Gastroesophageal sphincter (tissue), 4 donors: ENCODE results near the gene IQCF2. TPM values are rescaled to one million over a fixed set of nuclear protein-coding genes. Genes with fewer than 3 reads are reported as not detected.

Source experiments
- ATAC-seq: fragments of 150-250 bp; one replicate; pipeline ENCODE4 v1.9.1; 2016; ENCODE audit warnings: mild to moderate bottlenecking, moderate library complexity
- H3K27ac ChIP-seq, 4 donors: fragments of 200-600 bp; sonication (generic) in 3 of 4; 1 replicate in 3 of 4; 2 replicates in 1 of 4; pipeline ENCODE4 v1.5.1; 2016 to 2019
- H3K27me3 ChIP-seq: fragments of 200-600 bp; sonication (generic); one replicate; pipeline ENCODE4 v1.5.1; 2019
- H3K36me3 ChIP-seq, 2 donors: fragments of 200-600 bp; sonication (generic); one replicate each; pipeline ENCODE4 v1.5.1; 2019; ENCODE audit warnings: control low read depth in 1 of 2
- H3K4me1 ChIP-seq, 3 donors: fragments of 200-600 bp; sonication (generic); 1 replicate in 2 of 3; 2 replicates in 1 of 3; pipeline ENCODE4 v1.5.1; 2016 to 2019; ENCODE audit warnings: control low read depth in 2 of 3
- H3K4me3 ChIP-seq, 2 donors: fragments of 200-600 bp; sonication (generic); one replicate each; pipeline ENCODE4 v1.5.1; 2019; ENCODE audit warnings: mild to moderate bottlenecking in 1 of 2, moderate library complexity in 1 of 2
- H3K9me3 ChIP-seq, 3 donors: fragments of 200-600 bp; sonication (generic); one replicate each; pipeline ENCODE4 v1.5.1; 2017 to 2019; ENCODE audit warnings: control low read depth in 2 of 3
- EP300 ChIP-seq: sonication (generic); formaldehyde crosslinking; IDR thresholded peaks from one replicate; pipeline ENCODE4 v1.6.1; 2017; ENCODE audit warnings: antibody characterized with exemption, mild to moderate bottlenecking
- POLR2A ChIP-seq, 2 donors: fragments of 450-650 bp; IDR thresholded peaks; one replicate each; pipeline ENCODE4 v1.6.1; 2017; ENCODE audit warnings: antibody characterized with exemption in 2 of 2, mild to moderate bottlenecking in 2 of 2, moderate library complexity in 1 of 2
- POLR2AphosphoS5 ChIP-seq: sonication (generic); formaldehyde crosslinking; IDR thresholded peaks from one replicate; pipeline ENCODE4 v1.6.1; 2017; ENCODE audit warnings: antibody characterized with exemption
- WGBS, 2 donors: methylation state at CpG; one replicate each; pipeline ENCODE4 v1.1.5; 2018; ENCODE audit warnings: low coverage in 1 of 2; 5-methylcytosine and 5-hydroxymethylcytosine counted together
- total RNA-seq, 4 donors: library from RNA; depleted of rRNA; stranded (reverse); fragments of >200 nt; gene quantifications; one replicate each; pipeline ENCODE4 v1.1.0, GENCODE V29; 2016
- TF ChIP-seq, protein P1 (sequence below), 4 experiments: fragments of 200-600 bp in 2 of 4; fragments of 450-650 bp in 2 of 4; sonication (generic) in 1 of 4; IDR thresholded peaks; one replicate each; pipeline ENCODE4 v1.5.1; 2017 to 2019; ENCODE audit warnings: antibody characterized with exemption in 4 of 4, mild to moderate bottlenecking in 2 of 4, moderate library complexity in 2 of 4

The IQCF2 gene
- total RNA-seq, 4 donors from 2014 or later = not detected

DNA sequence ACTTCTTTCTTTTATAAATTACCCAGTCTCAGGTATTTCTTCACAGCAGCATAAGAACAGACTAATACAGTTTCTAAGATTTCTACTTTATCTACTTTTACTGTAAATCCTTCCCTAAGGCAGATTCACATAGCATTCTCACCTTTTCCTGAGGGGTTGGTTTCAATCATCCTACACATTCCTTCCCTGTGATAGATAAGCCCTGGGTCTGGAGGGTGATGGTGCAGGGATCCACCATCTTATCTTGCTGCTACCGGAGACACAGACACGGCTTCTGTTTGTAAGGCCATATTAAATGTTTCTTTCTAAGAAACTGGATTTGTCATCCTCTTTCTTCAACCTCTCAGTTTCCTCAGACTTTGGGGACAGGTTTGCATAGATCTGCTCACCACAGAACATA, 7.9 kb downstream of the IQCF2 start:
- WGBS, 2 donors = 9 to 28% methylated on average over 2 of the region's 2 CpGs
- no peaks in the 10 kb centered on the region for H3K36me3 ChIP-seq
- ATAC-seq = no peak
- no peak overlapping the region for H3K27ac ChIP-seq
- no peak overlapping the region for H3K4me3 ChIP-seq
- TF ChIP-seq, protein P1, sequence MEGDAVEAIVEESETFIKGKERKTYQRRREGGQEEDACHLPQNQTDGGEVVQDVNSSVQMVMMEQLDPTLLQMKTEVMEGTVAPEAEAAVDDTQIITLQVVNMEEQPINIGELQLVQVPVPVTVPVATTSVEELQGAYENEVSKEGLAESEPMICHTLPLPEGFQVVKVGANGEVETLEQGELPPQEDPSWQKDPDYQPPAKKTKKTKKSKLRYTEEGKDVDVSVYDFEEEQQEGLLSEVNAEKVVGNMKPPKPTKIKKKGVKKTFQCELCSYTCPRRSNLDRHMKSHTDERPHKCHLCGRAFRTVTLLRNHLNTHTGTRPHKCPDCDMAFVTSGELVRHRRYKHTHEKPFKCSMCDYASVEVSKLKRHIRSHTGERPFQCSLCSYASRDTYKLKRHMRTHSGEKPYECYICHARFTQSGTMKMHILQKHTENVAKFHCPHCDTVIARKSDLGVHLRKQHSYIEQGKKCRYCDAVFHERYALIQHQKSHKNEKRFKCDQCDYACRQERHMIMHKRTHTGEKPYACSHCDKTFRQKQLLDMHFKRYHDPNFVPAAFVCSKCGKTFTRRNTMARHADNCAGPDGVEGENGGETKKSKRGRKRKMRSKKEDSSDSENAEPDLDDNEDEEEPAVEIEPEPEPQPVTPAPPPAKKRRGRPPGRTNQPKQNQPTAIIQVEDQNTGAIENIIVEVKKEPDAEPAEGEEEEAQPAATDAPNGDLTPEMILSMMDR (IDR thresholded peaks at IDR 0.05) = no peak
- TF ChIP-seq POLR2A (IDR thresholded peaks at IDR 0.05) (no peak), EP300 (no peak), POLR2AphosphoS5 (no peak)
- no peaks in the 10 kb centered on the region for H3K4me1 ChIP-seq
- no peaks in the 10 kb centered on the region for H3K9me3 ChIP-seq
- H3K27me3 ChIP-seq = peaks cover 26% of the 10 kb centered on the region

DNA sequence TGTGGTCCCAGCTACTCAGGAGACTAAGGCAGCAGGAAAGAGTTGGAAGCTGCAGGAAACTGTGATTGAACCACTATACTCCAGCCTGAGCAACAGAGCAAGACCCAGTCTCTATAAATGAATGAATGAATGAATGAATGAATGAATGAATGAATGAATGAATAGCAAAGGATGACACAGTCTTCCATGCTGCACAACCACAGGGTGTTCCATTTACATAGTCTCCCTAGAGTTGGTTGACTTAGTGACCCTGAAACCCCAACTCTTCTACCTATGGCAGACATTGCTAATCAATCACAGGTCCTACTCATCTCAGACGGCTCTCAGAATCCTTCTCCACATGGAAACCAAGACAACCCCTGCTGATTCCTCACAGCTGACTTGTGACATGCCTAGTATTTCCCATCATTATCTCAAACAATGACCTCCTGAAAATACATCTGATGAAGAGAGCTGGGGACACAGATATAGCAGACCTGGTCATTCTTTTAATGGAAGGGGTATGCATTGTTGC, 11.9 kb downstream of the IQCF2 start:
- no peak overlapping the region for H3K4me3 ChIP-seq
- 20 to 40% methylated on average over 1 of the region's 1 CpG for WGBS, 2 donors
- ATAC-seq = no peak
- no peaks in the 10 kb centered on the region for H3K36me3 ChIP-seq
- no peaks in the 10 kb centered on the region for H3K4me1 ChIP-seq
- peaks cover 37% of the 10 kb centered on the region for H3K27me3 ChIP-seq
- H3K9me3 ChIP-seq = no peaks in the 10 kb centered on the region
- TF ChIP-seq POLR2AphosphoS5 (no peak), POLR2A (IDR thresholded peaks at IDR 0.05) (no peak), EP300 (no peak)
- TF ChIP-seq, protein P1 (IDR thresholded peaks at IDR 0.05) = no peak
- H3K27ac ChIP-seq = no peak overlapping the region

DNA sequence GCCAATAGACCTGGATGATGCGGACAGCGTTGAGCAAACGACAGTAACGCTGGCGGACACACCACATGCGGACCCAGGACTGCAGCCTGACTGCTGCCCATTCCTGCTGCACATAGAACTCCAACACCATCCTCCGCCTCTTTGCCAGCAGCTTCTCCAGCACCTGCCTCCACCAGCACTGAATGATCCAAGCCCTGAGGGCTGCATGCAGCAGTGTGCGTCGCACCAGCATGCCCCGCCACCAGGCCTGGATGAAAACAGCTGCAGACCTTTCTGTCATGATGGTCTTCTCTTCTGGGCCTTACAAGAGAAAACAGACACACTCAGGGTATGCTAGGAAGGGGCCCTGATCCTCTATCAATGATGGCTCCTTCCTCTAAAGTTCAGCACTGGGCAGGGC, 12.5 kb downstream of the IQCF2 start:
- no peak for TF ChIP-seq POLR2AphosphoS5
- TF ChIP-seq, protein P1 (IDR thresholded peaks at IDR 0.05) = no peak
- TF ChIP-seq POLR2A (IDR thresholded peaks at IDR 0.05) = no peak
- TF ChIP-seq EP300 = no peak
- WGBS, 2 donors = 100% methylated on average over 2 of the region's 10 CpGs; no CpG with 5 or more reads in 1 of the 2 donors
- Histone ChIP-seq H3K4me1 (no peaks in the 10 kb centered on the region), H3K27ac (no peak overlapping the region), H3K4me3 (no peak overlapping the region), H3K27me3 (peaks cover 35% of the 10 kb centered on the region), H3K9me3 (no peaks in the 10 kb centered on the region), H3K36me3 (no peaks in the 10 kb centered on the region)
- no peak for ATAC-seq

DNA sequence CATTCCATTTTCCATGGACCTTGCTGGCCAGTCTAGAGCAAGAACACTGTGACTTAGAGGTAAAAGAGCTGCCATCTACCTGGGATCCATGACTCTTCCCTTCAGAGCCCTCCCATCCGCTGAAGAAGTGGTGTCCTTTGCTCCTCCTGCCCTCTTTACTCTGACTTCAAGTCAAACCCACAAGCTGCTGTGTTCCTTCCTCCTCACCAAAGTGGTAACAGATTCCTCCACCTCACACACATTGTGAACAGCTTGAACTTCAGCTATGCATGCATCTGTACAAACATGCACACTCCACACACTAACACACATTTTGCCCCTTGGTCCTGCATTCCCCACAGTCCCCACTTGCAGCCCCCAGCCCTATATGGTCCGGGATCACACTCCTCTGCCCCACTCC, 13.0 kb downstream of the IQCF2 start:
- H3K36me3 ChIP-seq = no peaks in the 10 kb centered on the region
- TF ChIP-seq POLR2AphosphoS5 (no peak), EP300 (no peak), POLR2A (IDR thresholded peaks at IDR 0.05) (no peak)
- TF ChIP-seq, protein P1 (IDR thresholded peaks at IDR 0.05) = no peak
- no peak overlapping the region for H3K4me3 ChIP-seq
- H3K27me3 ChIP-seq = peaks cover 31% of the 10 kb centered on the region
- WGBS, 2 donors = 56 to 83% methylated on average over 2 of the region's 2 CpGs
- no peak for ATAC-seq
- H3K4me1 ChIP-seq = no peaks in the 10 kb centered on the region
- no peak overlapping the region for H3K27ac ChIP-seq
- no peaks in the 10 kb centered on the region for H3K9me3 ChIP-seq

DNA sequence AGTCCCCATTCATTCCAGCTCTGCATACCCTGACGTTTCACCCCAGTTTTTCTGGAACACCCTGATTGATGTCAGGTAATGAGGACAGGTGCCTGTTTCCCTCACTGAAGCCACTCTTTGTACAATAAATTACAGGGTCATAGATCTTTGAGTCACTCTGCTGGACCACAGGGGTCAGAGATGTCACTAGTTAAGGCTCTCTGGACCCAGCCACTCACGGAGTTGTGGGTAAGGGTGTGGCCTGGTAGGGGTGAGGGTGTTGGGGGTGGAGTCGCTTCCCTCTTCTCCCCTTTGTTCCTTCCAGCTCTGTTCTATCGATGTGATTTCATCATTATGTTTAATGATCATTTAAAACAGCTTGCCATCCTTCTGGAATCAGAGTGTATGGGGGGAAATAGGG, 13.5 kb downstream of the IQCF2 start:
- no peaks in the 10 kb centered on the region for H3K9me3 ChIP-seq
- no peaks in the 10 kb centered on the region for H3K4me1 ChIP-seq
- no peak for ATAC-seq
- no peak overlapping the region for H3K27ac ChIP-seq
- WGBS, 2 donors = 56 to 66% methylated on average over 3 to 4 of the region's 4 CpGs
- no peaks in the 10 kb centered on the region for H3K36me3 ChIP-seq
- no peak overlapping the region for H3K4me3 ChIP-seq
- H3K27me3 ChIP-seq = peaks cover 32% of the 10 kb centered on the region
- TF ChIP-seq POLR2A (IDR thresholded peaks at IDR 0.05) (no peak), POLR2AphosphoS5 (no peak), EP300 (no peak)
- TF ChIP-seq, protein P1 (IDR thresholded peaks at IDR 0.05) = no peak
